Loucy (cell line): ENCODE results near the gene ENTPD8.

Experiments used
- EZH2phosphoT487 ChIP-seq: fragments of 200-600 bp; IDR thresholded peaks from 2 replicates; pipeline ENCODE4 v1.6.1; 2018; ENCODE audit warnings: antibody characterized with exemption, mild to moderate bottlenecking, moderate library complexity, borderline replicate concordance
- TF ChIP-seq, protein P1 (sequence below): fragments of 200-600 bp; sonication (generic); conservative IDR thresholded peaks from 2 replicates; pipeline ENCODE4 v1.5.1; 2014; ENCODE audit warnings: mild to moderate bottlenecking, antibody characterized with exemption, low read length

DNA sequence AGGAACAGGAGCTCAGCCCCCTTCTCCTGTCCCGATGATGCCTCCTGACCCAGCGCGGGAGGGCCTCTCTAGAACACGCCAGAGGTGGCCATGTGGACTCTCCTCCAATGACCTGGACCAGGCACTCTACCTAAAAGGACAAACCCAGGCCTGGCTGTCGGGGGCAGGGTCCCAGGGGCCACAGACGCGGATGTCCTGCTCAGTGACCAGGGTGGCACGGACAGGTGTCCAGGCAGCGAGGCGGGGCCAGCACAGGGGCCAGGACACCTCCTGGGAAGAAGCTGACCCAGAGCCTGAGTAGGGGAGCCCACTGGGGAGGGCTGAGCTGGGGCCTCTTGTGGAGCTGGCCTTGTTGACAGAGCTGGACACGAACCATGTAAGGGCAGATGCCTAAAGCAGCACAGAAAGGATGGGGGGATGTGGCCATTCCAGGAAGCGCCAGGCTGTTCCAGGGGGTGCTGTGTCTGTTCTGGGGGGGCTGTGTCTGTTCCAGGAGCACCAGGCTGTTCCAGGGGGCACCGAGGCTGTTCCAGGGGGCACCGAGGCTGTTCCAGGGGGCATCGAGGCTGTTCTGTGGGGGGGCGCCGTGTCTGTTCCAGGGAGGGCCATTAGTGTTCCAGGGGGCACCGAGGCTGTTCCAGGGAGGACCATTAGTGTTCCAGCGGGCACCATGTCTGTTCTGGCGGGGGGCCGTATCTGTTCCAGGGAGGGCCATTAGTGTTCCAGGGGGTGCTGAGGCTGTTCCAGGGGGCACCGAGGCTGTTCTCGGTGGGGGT lies 48.7 kb downstream of the ENTPD8 start:
- no peak for TF ChIP-seq EZH2phosphoT487
- TF ChIP-seq, protein P1, sequence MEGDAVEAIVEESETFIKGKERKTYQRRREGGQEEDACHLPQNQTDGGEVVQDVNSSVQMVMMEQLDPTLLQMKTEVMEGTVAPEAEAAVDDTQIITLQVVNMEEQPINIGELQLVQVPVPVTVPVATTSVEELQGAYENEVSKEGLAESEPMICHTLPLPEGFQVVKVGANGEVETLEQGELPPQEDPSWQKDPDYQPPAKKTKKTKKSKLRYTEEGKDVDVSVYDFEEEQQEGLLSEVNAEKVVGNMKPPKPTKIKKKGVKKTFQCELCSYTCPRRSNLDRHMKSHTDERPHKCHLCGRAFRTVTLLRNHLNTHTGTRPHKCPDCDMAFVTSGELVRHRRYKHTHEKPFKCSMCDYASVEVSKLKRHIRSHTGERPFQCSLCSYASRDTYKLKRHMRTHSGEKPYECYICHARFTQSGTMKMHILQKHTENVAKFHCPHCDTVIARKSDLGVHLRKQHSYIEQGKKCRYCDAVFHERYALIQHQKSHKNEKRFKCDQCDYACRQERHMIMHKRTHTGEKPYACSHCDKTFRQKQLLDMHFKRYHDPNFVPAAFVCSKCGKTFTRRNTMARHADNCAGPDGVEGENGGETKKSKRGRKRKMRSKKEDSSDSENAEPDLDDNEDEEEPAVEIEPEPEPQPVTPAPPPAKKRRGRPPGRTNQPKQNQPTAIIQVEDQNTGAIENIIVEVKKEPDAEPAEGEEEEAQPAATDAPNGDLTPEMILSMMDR: no peak
